AG09309 (cell line): ENCODE measurements around the gene TMEM270.
"Not testable (repeated sequence)": the region's sequence is repeated elsewhere in the genome, so short reads cannot be mapped to it uniquely, and the experiment has no call there.

Source experiments
- DNase-seq: peaks from one replicate; pipeline ENCODE4 v3.0.0-alpha.2; 2010; ENCODE audit warnings: low read depth
- H3K4me3 ChIP-seq: 2 replicates; pipeline ENCODE4 v1.5.1; 2011; ENCODE audit warnings: mild to moderate bottlenecking, low read depth, low read length, moderate library complexity; ENCODE audit not compliant: control insufficient read depth
- CTCF ChIP-seq: IDR thresholded peaks from 2 replicates; pipeline ENCODE4 v1.5.1; 2011; ENCODE audit warnings: mild to moderate bottlenecking, low read depth, low read length, inconsistent platforms; ENCODE audit not compliant: insufficient read depth, control insufficient read depth; ENCODE audit errors: missing control alignments

TMEM270 gene

GRCh38 chr7:73840715-73841379 is 20.1 kb upstream of the TMEM270 start:
- TF ChIP-seq CTCF = no peak
- no peak for DNase-seq
- no peak overlapping the region for H3K4me3 ChIP-seq

DNA sequence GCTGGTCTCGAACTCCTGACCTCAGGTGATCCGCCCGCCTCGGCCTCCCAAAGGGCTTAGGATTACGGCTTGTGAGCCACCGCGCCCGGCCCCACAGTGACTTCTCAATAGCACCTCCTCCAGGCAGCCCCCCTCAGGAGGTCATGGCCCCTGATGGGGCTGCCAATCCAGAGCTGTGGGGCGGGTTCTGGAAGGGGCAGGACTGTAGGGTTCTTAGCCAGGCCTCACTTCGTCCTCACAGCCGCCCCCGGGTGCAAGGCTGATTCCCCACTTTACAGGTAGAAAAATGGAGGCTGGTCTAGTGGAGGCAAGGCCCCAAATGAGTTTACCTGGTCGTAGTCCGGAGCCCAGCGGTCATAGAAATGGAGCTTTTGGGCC is 19.3 kb upstream of the TMEM270 start:
- peak overlapping the region; percentile 87 for H3K4me3 ChIP-seq
- TF ChIP-seq CTCF = no peak
- DNase-seq = no peak

GRCh38 chr7:73842067-73842976 is 18.6 kb upstream of the TMEM270 start, which contains the start of gene METTL27:
METTL27 (minus strand) TSS chr7:73842516; CDS start chr7:73842140, 376 bp downstream.
- TF ChIP-seq CTCF = no peak
- DNase-seq = peak; percentile 54

GRCh38 chr7:73844131-73844547 is 16.8 kb upstream of the TMEM270 start:
- no peak for DNase-seq
- no peak overlapping the region for H3K4me3 ChIP-seq
- no peak for TF ChIP-seq CTCF

More at GRCh38 chr7:73842067-73842976, 18.6 kb upstream of the TMEM270 start, which contains the start of gene METTL27:
- H3K4me3 ChIP-seq = peak within 1 kb of the TSS; percentile 87

GRCh38 chr7:73844848-73845460 is 16.0 kb upstream of the TMEM270 start:
- peak; percentile 46 for DNase-seq
- TF ChIP-seq CTCF = no peak
- H3K4me3 ChIP-seq = no peak overlapping the region

- H3K4me3 ChIP-seq, DNase-seq: not testable (repeated sequence)
These were observed 15.2 kb upstream of the TMEM270 start for GRCh38 chr7:73845701-73846195.
